ENCODE measurements around the gene EXOC2. TPM values are rescaled to one million over a fixed set of nuclear protein-coding genes. Genes with fewer than 3 reads are reported as not detected.

Gene EXOC2
- polyA plus RNA-seq, 3 donors, result 3.8 to 9.2 (median 6.9) TPM

GRCh38 chr6:515267-515666 lies 177.7 kb downstream of the EXOC2 start:
- no peak overlapping the region for H3K27ac ChIP-seq (ENCODE audit: low read depth, low read length)
- WGBS, 3 donors, result 90 to 96% (median 90%) methylated on average over 11 of the region's 11 CpGs

GRCh38 chr6:514396-514978 lies 178.5 kb downstream of the EXOC2 start:
- H3K27ac ChIP-seq (ENCODE audit: low read depth, low read length), result no peak overlapping the region
- WGBS, 3 donors, result 89 to 92% (median 90%) methylated on average over 12 of the region's 12 CpGs

- H3K27ac ChIP-seq (ENCODE audit: low read depth, low read length), result no peak overlapping the region
- WGBS, 3 donors, result 96 to 97% (median 96%) methylated on average over 3 of the region's 3 CpGs
Measured at GRCh38 chr6:513961-514360, 179.0 kb downstream of the EXOC2 start.

DNA sequence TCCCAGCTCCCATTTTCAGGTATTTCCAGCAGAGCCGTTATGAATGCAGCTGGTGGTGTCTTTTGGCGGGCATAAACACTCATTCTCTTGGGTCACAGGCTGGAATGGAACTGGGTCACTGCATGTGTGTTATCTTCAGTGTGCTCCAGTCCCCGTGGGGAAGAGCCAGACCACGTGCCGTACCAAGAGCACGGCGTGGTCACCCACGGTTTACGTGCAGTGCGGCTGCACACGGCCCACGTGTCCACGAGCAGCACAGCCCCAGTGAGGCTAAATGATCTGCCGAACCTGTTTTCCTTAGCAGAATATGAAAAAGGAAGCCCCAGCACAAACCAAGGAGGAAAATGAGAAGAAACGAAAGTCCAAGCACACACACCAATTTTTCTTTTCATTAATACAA lies 179.9 kb downstream of the EXOC2 start:
- WGBS, 3 donors, result 95 to 96% (median 96%) methylated on average over 15 of the region's 15 CpGs
- no peak overlapping the region for H3K27ac ChIP-seq (ENCODE audit: low read depth, low read length)

DNA sequence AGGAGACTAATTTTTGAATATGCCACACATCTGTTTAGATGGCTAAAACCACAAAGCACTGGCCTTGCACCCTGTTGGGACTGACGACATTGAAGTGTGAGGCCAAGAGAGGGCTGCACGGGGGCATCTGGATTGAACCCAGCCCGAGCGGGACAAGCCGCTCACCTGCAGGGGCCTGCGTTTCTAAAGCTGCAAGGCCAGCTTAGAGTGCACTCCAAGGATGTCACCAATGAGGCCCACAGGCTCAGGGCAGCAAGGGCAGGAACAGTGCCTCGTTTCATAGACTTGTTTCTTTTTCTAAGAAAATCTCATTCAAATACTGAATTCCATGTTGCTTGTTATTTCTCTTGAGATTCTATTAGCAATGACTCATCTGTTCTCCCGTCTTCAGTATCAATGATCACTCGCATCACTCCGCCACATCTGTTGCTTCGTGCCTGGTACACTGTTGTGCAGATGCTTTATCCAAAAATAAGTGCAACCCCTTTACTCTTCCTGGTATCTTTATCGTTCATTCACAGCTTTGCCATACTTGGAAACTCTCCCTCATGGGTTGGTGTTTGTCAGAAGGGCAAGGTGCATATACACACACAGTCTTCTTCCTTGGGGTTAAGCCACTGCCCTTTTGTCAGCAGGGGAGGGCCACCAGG lies 181.3 kb downstream of the EXOC2 start:
- 93 to 94% (median 94%) methylated on average over 12 of the region's 12 CpGs for WGBS, 3 donors
- H3K27ac ChIP-seq (ENCODE audit: low read depth, low read length), result no peak overlapping the region

DNA sequence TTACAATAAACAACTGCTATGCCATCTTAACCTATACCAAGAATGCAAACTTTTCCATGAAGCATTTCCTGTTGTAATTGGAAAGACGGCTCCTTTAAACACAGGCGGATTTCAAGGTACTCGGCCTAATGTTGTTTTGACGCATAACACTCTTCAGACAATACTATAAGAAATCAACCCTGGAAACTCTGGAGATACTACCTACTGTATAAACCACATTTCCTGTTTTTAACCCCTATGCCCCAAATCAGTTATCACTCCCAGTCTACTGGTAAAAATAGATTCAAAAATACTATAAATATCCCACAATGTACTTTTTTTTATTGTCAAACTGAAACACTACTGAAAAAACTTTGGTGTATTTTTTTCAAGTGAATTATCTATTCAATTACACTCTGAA lies 183.3 kb downstream of the EXOC2 start:
- WGBS, 3 donors, result 82 to 88% (median 84%) methylated on average over 4 of the region's 4 CpGs
- H3K27ac ChIP-seq (ENCODE audit: low read depth, low read length), result no peak overlapping the region

GRCh38 chr6:508614-509013 lies 184.3 kb downstream of the EXOC2 start:
- 77 to 97% (median 95%) methylated on average over 3 of the region's 3 CpGs for WGBS, 3 donors
- no peak overlapping the region for H3K27ac ChIP-seq (ENCODE audit: low read depth, low read length)

- 84 to 92% (median 91%) methylated on average over 9 of the region's 9 CpGs for WGBS, 3 donors
- no peak overlapping the region for H3K27ac ChIP-seq (ENCODE audit: low read depth, low read length)
Measured at GRCh38 chr6:508006-508405, 184.9 kb downstream of the EXOC2 start.

GRCh38 chr6:506920-507622 lies 185.9 kb downstream of the EXOC2 start:
- 53 to 73% (median 63%) methylated on average over 1 of the region's 1 CpG for WGBS, 3 donors
- no peak overlapping the region for H3K27ac ChIP-seq (ENCODE audit: low read depth, low read length)

DNA sequence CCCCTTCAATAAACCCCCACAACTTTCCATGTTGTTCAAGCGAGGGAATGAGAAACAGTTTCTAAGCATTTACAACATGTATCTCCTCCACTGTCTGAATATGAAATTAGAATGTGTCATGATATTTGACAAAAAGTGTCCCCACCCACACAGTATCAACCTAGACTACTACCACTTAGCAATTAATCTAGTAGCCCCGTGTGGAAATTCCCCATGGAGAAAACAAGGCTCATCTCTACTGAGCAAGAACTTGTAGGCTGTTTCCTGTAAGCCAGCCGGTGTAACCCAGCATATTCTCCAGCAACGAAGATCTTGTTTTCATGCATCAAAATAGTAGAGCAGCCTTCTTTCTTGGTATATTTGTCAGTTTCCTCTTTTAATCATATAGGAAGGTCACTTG lies 186.4 kb downstream of the EXOC2 start:
- 63 to 73% (median 67%) methylated on average over 4 of the region's 4 CpGs for WGBS, 3 donors
- H3K27ac ChIP-seq (ENCODE audit: low read depth, low read length), result no peak overlapping the region

DNA sequence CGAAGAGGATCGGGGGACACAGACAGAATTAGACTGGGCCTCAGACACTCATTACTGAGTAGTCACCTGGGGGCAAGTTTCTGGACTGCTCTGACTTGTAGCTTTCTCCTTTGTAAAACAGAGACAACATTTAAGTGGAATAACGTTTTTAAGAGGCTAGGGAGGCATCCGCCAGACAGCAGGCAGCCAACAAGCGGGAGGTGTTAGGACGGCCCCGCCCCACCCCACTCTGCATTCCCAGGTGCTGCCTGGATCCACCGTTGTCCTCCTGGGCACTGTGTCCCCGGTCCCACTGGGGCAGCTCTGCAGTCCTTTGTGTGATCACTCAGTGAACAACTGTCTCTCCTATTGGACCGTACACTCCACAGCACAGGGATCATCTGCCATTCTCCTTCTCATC lies 187.6 kb downstream of the EXOC2 start:
- no peak overlapping the region for H3K27ac ChIP-seq (ENCODE audit: low read depth, low read length)
- 87 to 92% (median 89%) methylated on average over 10 of the region's 10 CpGs for WGBS, 3 donors

GRCh38 chr6:504446-504980 lies 188.4 kb downstream of the EXOC2 start:
- 85 to 92% (median 90%) methylated on average over 8 of the region's 8 CpGs for WGBS, 3 donors

GRCh38 chr6:503610-504362 lies 189.2 kb downstream of the EXOC2 start:
- H3K27ac ChIP-seq (ENCODE audit: low read depth, low read length), result no peak overlapping the region
- 89 to 91% (median 90%) methylated on average over 32 of the region's 32 CpGs for WGBS, 3 donors

More at GRCh38 chr6:504446-504980, 188.4 kb downstream of the EXOC2 start:
- no peak overlapping the region for H3K27ac ChIP-seq (ENCODE audit: low read depth, low read length)

- no peak overlapping the region for H3K27ac ChIP-seq (ENCODE audit: low read depth, low read length)
- 85 to 97% (median 88%) methylated on average over 7 of the region's 7 CpGs for WGBS, 3 donors
Measured at GRCh38 chr6:502761-503160, 190.2 kb downstream of the EXOC2 start.

DNA sequence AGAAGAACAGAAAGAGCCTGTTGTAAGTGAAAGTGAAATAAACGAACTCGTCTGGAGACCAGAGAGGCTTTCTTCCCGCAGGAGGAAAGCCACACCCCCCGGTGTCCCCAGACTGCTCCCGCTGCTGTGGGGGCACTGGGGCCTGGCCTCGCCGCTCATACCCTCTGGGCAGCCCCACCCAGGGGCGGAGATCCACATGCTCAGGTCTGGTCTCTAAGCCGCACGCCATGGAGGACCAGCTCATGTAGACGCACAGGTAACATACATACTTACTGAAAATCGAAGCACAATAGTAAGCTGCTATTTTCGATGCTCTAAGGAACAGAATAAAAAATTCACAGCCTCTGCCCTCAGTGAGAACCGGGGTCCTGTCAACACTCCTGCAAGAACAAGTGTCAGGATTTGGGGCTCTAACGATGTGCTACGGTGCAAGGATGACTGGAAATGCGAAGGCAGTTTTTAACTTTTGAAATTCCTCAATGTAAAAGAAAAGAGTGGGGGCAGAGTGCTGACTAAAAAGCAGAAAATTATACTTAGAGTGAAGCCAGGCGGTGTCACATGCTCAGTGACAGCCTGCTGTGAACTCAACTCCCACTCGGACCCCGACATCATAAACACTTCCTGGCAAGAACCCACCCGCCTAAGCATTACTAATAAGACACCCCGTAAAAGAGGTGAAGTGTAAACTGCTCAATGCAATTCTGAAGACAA lies 190.9 kb downstream of the EXOC2 start:
- 75 to 84% (median 79%) methylated on average over 22 of the region's 22 CpGs for WGBS, 3 donors
- H3K27ac ChIP-seq (ENCODE audit: low read depth, low read length), result no peak overlapping the region

- H3K27ac ChIP-seq (ENCODE audit: low read depth, low read length), result no peak overlapping the region
- 73 to 92% (median 77%) methylated on average over 3 of the region's 3 CpGs for WGBS, 3 donors
Measured at GRCh38 chr6:499617-500016, 193.3 kb downstream of the EXOC2 start.

DNA sequence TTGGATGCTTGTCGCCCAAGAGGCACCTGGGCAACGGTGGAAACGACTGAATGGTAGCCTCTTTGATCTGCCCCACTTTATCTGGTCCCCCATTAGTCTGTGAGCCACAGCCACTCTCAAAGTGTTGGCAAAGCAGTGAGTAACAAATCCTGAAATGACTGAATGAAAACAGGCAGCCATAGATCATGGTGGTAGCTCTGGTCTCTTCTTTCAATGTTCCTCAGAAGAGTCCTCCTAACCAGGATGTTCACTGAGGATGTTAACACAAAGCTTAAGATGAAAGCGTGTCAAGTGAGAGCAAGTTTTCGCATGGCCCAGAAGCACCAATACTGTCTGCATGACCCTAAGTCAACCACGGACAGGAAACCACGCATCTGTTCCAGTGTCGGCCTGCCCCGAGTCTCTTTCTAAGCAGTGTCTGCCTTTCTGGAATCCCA lies 194.1 kb downstream of the EXOC2 start:
- WGBS, 3 donors, result 72 to 82% (median 81%) methylated on average over 9 of the region's 9 CpGs
- no peak overlapping the region for H3K27ac ChIP-seq (ENCODE audit: low read depth, low read length)

DNA sequence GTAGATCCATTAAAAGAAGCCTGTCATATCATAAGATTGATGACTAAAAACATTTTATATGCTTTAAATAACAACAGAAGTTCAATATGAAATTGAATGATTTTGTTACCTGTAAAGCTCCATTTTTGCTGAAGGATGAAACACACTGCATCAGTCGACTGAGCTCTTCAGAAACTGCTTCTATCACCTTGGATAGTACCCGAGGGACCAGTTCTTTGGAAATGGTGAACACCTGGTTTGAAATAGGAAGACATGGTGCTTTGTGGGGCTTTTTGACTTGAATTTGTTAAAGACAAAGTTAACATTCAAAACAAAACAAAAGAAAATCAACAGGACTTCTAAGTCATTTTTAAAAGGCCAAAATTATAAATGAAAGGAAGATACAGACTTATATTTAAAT lies 195.7 kb downstream of the EXOC2 start:
- 89 to 95% (median 93%) methylated on average over 2 of the region's 2 CpGs for WGBS, 3 donors
- H3K27ac ChIP-seq (ENCODE audit: low read depth, low read length), result no peak overlapping the region

Measured in adipose tissue (tissue), 3 donors.